Hematopoietic multipotent progenitor cell treated with erythropoietin and hydrocortisone succinate and interleukin-3 and kit ligand, for 17 days (in vitro differentiated cells): ENCODE results near the gene MTMR6.

Experiments used
- DNase-seq: peaks from one replicate; pipeline ENCODE4 v3.0.0-alpha.2; 2015; ENCODE audit warnings: low spot score

Gene MTMR6

GRCh38 chr13:25286969-25287961, at the start of gene MTMR6:
TSS of gene MTMR6 (minus strand) at chr13:25287488. CDS start at chr13:25287247, 241 bp downstream.
- peak; percentile 89 for DNase-seq

DNA sequence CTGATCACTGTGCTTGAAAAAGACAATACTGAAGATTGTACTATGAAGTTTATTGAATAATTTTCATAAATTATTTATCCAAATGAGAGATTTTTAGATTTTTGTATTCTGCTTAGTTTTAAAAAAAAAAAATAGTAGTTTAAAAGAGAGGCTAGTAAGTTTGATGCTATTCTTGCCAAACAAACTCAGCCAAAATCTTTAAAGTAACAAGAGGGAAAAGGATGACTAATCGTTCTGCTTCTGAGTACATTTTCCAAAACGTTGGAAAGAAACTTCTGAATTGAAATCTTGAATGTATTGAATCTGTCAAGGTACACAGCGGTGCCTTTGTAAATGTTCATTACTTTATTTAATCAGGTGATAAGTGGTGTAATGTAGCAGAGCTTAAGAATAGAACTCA, 48.6 kb upstream of the MTMR6 start:
- no peak for DNase-seq

- DNase-seq: no peak
These were observed 43.3 kb upstream of the MTMR6 start for GRCh38 chr13:25330541-25330940.

GRCh38 chr13:25329706-25330105, 42.4 kb upstream of the MTMR6 start:
- no peak for DNase-seq

GRCh38 chr13:25324100-25324499, 36.8 kb upstream of the MTMR6 start:
- no peak for DNase-seq

- DNase-seq: peak; percentile 47
These were observed 32.5 kb upstream of the MTMR6 start for GRCh38 chr13:25319771-25320170.

DNA sequence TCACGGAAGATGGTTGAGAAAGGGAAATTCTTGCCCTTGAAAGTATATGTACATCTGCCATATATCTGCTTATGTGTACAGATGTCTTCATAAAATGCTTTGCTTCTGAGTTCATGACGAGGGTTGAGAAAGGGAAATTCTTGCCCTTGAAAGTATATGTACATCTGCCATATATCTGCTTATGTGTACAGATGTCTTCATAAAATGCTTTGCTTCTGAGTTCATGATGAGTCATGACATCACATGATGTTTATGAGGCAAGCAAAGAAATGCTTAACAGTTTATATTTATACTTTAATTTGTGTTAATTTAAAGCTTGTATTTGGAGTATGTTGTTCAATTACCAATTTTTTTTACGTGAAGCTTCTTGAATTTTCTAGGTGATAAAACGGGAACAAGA, 31.7 kb upstream of the MTMR6 start:
- DNase-seq: peak; percentile 75

- no peak for DNase-seq
These were observed 23.6 kb upstream of the MTMR6 start for GRCh38 chr13:25310891-25311290.

DNA sequence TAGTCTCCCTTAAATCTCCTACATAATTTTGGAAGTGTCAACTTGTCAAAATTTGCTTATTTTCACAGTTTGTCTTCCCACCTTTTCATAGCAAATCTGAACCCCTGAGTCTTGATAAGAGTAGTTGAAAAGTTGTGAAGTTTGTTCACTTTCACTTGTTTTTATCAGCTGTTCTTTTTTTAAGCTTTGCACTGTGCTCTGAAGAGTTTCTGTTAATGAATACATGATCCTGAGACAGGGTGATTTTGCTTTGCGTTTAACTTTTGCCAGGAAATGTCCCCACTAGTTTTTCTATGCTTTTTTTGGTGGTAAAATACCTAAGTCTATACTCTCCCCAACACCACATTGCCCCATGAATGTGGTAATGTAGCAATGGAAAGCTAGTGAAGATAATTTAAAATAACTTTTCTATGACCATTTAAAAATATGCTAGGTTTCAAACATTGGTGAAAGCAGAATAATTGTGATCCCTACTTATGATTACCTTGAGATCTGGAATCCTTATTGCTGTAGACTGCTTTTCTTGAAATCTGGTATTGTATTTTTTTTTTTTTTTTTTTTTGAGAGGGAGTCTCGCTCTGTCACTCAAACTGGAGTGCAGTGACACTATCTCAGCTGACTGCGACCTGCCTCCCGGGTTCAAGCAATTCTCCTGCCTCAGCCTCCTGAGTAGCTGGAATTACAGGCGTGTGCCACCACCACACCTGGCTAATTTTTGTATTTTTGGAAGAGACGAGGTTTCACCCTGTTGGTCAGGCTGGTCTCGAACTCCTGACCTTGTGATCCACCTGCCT, 19.6 kb upstream of the MTMR6 start:
- DNase-seq: no peak

GRCh38 chr13:25302121-25302520, 14.8 kb upstream of the MTMR6 start:
- DNase-seq: no peak

DNA sequence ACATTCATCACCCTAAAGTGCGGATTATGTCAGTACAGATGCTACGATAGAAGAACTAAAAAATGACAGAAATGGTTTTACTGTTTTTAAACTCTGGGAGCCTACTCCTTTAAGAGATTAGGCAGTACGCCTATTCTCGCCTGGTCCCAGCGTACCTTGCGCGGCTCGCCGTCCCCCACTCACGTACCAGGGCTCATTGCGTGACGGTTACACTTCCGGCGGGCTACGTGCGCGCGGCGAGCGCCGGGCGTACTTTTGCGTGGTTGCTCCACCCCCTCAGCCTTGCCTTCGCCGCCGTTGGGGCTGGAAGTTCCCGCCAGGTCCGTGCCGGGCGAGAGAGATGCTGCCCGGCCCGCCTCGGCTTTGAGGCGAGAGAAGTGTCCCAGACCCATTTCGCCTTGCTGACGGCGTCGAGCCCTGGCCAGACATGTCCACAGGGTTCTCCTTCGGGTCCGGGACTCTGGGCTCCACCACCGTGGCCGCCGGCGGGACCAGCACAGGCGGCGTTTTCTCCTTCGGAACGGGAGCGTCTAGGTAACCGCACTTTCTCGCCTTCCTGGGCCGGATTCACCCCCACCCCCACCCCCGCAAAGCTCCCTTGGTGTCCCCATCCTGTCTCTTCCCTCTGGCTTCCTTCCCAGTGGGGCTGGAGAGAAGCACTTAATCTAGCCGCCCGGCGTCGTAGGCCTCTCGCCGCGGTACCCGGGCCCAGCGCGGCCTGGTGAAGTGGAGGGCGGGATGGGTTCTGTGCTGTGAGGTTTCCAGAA, 14.2 kb upstream of the MTMR6 start, which contains the start of gene NUP58:
NUP58 (plus strand) TSS at position 279 of the 767 bp plus-strand sequence; CDS start at position 428, 149 bp downstream.
- peak; percentile 92 for DNase-seq

- DNase-seq: no peak
These were observed 13.6 kb upstream of the MTMR6 start for GRCh38 chr13:25300861-25301346.

DNA sequence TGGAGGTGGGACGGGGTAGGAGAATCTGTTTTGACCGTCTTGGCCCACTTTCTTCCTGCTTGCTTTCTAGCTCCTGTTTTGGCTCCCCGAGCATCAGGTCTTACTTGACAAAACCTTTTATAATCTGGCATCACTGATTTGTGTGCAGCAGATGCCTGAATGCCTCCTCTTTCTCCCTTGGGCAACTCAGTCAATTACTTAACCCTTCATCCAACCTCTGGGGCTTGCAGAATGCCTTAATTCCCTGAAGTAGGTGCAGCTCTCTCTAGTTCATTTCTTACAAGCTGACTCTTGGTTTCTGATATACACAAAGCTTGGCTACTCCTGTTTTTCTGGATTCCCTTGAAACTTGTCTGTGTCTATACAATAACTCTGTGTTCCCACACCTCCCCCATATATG, 8.4 kb upstream of the MTMR6 start:
- DNase-seq: no peak

DNA sequence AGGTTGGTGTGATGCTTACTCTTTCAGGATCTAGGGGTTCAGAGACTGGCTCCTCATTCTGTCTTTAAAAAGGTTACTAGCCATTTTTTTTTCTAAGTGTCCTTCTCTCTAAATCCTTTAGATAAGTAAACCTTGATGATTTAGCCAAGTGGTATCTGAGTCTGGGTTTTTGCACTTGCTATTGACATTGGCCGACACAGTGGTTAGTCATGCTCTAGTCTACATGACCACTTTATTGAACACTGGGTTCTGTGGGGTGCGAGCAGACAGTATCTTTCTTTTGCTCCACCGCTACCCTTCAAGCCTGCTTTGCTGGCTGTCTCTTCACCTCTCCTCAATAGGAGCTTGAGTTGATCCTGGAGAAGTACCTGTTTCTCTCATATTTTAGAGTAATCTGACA, 7.9 kb upstream of the MTMR6 start:
- no peak for DNase-seq

DNA sequence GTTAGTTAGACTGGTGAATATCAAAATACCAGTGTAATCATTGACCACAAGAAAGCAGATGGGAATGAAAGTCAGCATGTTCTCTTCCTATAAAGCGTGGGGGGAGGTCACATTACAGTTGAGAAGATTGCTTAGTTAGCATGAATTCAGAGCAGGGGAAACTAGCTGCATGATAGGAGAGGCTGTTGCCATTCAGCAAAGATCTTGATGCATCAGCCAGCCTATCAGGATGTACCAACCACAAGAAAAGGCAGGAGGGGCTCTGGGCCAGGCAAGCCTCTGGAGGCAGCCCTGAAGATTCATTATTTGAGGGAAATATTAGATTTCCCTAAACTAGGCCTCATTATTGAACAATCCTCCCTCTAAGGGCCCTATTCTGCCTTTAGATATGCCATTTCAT, 5.0 kb upstream of the MTMR6 start:
- no peak for DNase-seq

GRCh38 chr13:25291691-25292090, 4.4 kb upstream of the MTMR6 start:
- no peak for DNase-seq

GRCh38 chr13:25288966-25289365, 1.7 kb upstream of the MTMR6 start:
- no peak for DNase-seq

GRCh38 chr13:25286308-25286968, 850 bp downstream of the MTMR6 start:
- DNase-seq: peak; percentile 35

GRCh38 chr13:25281935-25282332, 5.4 kb downstream of the MTMR6 start:
- no peak for DNase-seq

DNA sequence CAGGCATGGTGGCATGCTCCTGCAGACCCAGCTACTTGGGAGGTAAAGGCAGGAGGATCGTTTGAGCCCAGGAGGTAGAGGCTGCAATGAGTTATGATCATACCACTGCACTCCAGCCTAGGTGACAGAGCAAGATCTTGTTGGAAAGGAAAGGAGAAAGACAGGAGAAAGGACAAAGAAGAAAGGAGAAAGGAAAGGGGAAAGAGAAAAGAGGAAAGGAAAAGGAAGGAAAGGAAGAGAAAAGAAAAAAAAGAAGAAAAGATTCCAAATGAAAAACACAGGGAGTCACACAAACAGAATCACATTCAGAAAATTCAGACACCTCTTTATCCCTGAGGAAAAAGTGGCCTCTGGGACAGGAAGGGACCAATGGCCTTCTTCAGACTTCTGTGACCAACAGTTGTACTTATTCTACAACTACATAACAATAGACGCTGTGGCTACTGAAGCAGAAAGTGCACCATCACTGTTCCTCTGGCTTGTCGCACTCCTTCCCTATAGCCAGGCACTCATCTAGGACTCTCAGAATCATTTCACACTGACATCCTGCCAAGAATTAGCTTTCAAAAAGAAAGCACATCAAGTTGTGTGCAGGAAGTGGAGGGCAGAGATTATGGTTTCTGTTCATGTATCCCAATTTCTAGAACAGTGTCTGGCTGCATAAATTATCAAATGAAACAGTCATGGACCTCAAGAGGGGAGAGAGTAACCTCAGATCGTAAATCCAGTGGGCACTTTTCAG, 5.9 kb downstream of the MTMR6 start:
- no peak for DNase-seq

DNA sequence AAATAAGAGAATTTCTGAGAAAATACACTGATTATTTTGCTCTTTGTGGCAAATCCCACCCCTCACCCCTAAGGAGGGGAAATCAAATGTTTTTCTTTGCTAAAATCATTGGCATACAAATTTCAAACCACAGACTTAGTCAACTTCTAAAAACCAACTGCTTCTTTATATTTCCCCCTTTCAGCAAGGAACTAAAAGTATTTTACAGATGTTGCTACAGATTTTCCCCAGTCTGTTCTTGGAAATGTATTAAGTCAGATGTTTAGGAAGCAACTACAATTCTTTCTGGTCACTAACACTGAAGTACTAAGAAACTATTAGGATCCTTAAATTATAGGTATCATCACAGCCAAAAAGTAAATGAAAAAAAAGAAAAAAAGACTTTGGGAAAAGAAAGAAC, 6.9 kb downstream of the MTMR6 start:
- DNase-seq: no peak
